Adrenal gland (tissue), 12 donors: ENCODE measurements around the gene CCNQ. TPM values are rescaled to one million over a fixed set of nuclear protein-coding genes. Genes with fewer than 3 reads are reported as not detected.

Experiments used
- DNase-seq, 7 donors: peaks; one replicate each; pipeline ENCODE4 v3.0.0-alpha.2; 2019 to 2020
- H3K27ac ChIP-seq, 5 donors: fragments of 200-600 bp; sonication (generic) in 4 of 5; 1 replicate in 3 of 5; 2 replicates in 2 of 5; pipeline versions ENCODE4 v1.5.1 to v1.8.0; 2016 to 2020; ENCODE audit warnings: mild to moderate bottlenecking in 1 of 5
- H3K27me3 ChIP-seq: fragments of 200-600 bp; 2 replicates; pipeline ENCODE4 v1.8.0; 2021
- H3K36me3 ChIP-seq, 2 donors: fragments of 200-600 bp; replicated peaks in 1 of 2; 1 replicate in 1 of 2; 2 replicates in 1 of 2; pipeline versions ENCODE4 v1.5.1 to v1.8.0; 2018 to 2022
- H3K4me1 ChIP-seq, 2 donors: fragments of 200-600 bp; replicated peaks in 1 of 2; 1 replicate in 1 of 2; 2 replicates in 1 of 2; pipeline versions ENCODE4 v1.5.1 to v1.8.0; 2018 to 2021
- H3K4me3 ChIP-seq, 4 donors: fragments of 200-600 bp; sonication (generic) in 3 of 4; one replicate each; pipeline ENCODE4 v1.5.1; 2016 to 2018
- H3K9me3 ChIP-seq, 3 donors: fragments of 200-600 bp; sonication (generic) in 1 of 3; replicated peaks in 1 of 3; 1 replicate in 2 of 3; 2 replicates in 1 of 3; pipeline versions ENCODE4 v1.5.1 to v1.8.0; 2016 to 2021
- CTCF ChIP-seq, 6 experiments: fragments of 450-650 bp in 4 of 6; fragments of 200-600 bp in 2 of 6; sonication (generic) in 1 of 6; IDR thresholded peaks; 1 replicate in 5 of 6; 2 replicates in 1 of 6; pipeline versions ENCODE4 v1.5.1 to v1.8.0; 2016 to 2021; ENCODE audit warnings: antibody characterized with exemption in 6 of 6, mild to moderate bottlenecking in 2 of 6, moderate library complexity in 1 of 6
- POLR2A ChIP-seq, 2 donors: fragments of 450-650 bp; IDR thresholded peaks; one replicate each; pipeline ENCODE4 v1.6.1; 2017; ENCODE audit warnings: antibody characterized with exemption in 2 of 2, mild to moderate bottlenecking in 2 of 2, moderate library complexity in 1 of 2
- WGBS, 4 donors: extraction: QIAGEN DNeasy Blood & Tissue Kit in 2 of 4; methylation state at CpG; one replicate each; pipeline versions ENCODE4 v1.1.5 to v1.1.7; 2013 to 2017; 5-methylcytosine and 5-hydroxymethylcytosine counted together
- intact Hi-C, 2 donors: fragments of 100-400 bp; cut with DNase I; formaldehyde crosslinking; loops; one replicate each; pipeline versions ENCODE4 v1.14.1 to v1.15.0; 2022 to 2023
- polyA plus RNA-seq, 3 donors: library from polyadenylated mRNA; stranded (reverse); fragments of 200-250 nt in 2 of 3; fragments of 350-450 nt in 1 of 3; fragmentation: Illumina TruSeq in 1 of 3; extraction: RNeasy Lipid Tissue Mini Kit (QIAGEN cat#74804) in 1 of 3; gene quantifications; one replicate each; pipeline ENCODE4 v1.2.3, GENCODE V29; 2013 to 2014
- total RNA-seq, 9 donors: library from RNA; depleted of rRNA in 4 of 9; stranded (reverse); fragments of >200 nt in 4 of 9; fragments of 120-200 nt in 1 of 9; fragmentation: NEBNext Ultra II Directional in 1 of 9; extraction: Animal tissue kit (Norgen Biotek cat#: 25700) in 1 of 9; gene quantifications; one replicate each; pipeline versions ENCODE4 v1.1.0 to v1.2.4, GENCODE V29; 2013 to 2023
- donor health status: healthy with polysubstance abuse.
- donor health status: Bipolar disorder and iron deficiency.
- donor health status: DM: yes; HTN: yes; CAD: no.
- donor health status: DM: no; HTN: no; CAD: no.
- donor health status: DM: no; HTN: no; CAD: no.
- donor health status: DM: yes; HTN: yes; CAD: no.

CCNQ gene
- total and polyA plus RNA-seq, 12 donors: 13.2 to 48.5 (median 24.2) TPM

DNA sequence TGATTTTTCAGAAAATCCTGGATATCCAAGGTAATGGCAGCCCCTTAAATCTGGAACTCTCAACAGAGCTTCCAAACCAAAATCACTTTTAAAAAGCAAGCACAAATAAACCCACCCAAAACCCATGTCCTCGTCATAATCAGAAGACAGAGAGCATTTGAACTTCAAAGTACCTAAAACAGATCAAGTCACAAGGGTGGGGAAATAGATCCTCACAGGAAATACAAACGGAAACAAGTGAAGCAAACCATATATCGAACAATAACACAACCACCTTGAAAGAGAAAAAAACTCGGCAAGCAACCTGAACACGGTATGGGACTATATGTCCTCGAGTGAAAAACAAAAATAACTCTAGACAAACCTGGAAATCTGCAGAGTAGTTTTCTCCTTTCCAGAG lies 15.9 kb upstream of the CCNQ start:
- H3K27me3 ChIP-seq: peaks cover 20% of the 10 kb centered on the region
- 72 to 76% (median 73%) methylated on average over 6 of the region's 6 CpGs for WGBS, 4 donors
- no peak overlapping the region for H3K4me3 ChIP-seq
- H3K9me3 ChIP-seq: no peaks in the 10 kb centered on the region
- H3K36me3 ChIP-seq: no peaks in the 10 kb centered on the region
- intact Hi-C loops: loop anchor here in 1 of 2 donors (5.0 kb wide), 1 partner anchor 32 kb away; the partner anchor contains the start of gene DUSP9
- no peak overlapping the region for H3K27ac ChIP-seq
- no peak for TF ChIP-seq POLR2A (IDR thresholded peaks at IDR 0.05)
- TF ChIP-seq CTCF (IDR thresholded peaks at IDR 0.05): no peak
- DNase-seq: no peak
- no peaks in the 10 kb centered on the region for H3K4me1 ChIP-seq

DNA sequence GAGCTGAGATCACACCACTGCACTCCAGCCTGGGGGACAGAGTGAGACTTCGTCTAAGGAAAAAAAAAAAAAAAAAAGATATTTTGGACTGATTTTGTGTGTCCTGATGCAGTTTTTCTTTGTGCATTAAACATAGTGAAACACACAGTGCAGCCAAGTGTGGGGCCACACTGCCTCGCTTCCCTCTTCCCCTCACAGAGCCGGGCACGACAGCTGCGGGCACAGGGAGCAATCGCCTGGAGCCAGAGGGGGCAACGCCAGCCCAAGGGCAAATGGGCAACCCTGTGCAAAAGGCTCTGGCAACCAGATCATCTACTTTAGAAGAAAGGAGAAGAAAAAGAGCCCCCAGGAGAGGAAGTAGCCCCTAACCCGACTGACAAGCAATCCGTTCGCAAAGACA lies 13.5 kb upstream of the CCNQ start:
- WGBS, 4 donors: 73 to 75% (median 74%) methylated on average over 10 of the region's 10 CpGs
- Histone ChIP-seq H3K9me3 (no peaks in the 10 kb centered on the region), H3K27ac (no peak overlapping the region), H3K27me3 (peaks cover 21% of the 10 kb centered on the region), H3K36me3 (no peaks in the 10 kb centered on the region), H3K4me1 (no peaks in the 10 kb centered on the region), H3K4me3 (no peak overlapping the region)
- intact Hi-C loops: loop anchor here in 1 of 2 donors (5.0 kb wide), 1 partner anchor 35 kb away; the partner anchor contains the start of gene DUSP9
- TF ChIP-seq CTCF (IDR thresholded peaks at IDR 0.05) (no peak), POLR2A (IDR thresholded peaks at IDR 0.05) (no peak)
- DNase-seq: no peak

- Histone ChIP-seq H3K36me3 (no peaks in the 10 kb centered on the region), H3K4me3 (no peak overlapping the region), H3K27me3 (peaks cover 17% of the 10 kb centered on the region), H3K27ac (no peak overlapping the region), H3K9me3 (no peaks in the 10 kb centered on the region), H3K4me1 (no peaks in the 10 kb centered on the region)
- DNase-seq: no peak
- WGBS, 4 donors: 35 to 71% (median 68%) methylated on average over 5 to 14 of the region's 14 CpGs
- intact Hi-C loops: loop anchor here in 1 of 2 donors (5.0 kb wide), 1 partner anchor 36 kb away; the partner anchor contains the start of gene DUSP9
- no peak for TF ChIP-seq POLR2A (IDR thresholded peaks at IDR 0.05)
- TF ChIP-seq CTCF (IDR thresholded peaks at IDR 0.05): no peak
Observed at GRCh38 chrX:153611298-153612095, 12.6 kb upstream of the CCNQ start.

DNA sequence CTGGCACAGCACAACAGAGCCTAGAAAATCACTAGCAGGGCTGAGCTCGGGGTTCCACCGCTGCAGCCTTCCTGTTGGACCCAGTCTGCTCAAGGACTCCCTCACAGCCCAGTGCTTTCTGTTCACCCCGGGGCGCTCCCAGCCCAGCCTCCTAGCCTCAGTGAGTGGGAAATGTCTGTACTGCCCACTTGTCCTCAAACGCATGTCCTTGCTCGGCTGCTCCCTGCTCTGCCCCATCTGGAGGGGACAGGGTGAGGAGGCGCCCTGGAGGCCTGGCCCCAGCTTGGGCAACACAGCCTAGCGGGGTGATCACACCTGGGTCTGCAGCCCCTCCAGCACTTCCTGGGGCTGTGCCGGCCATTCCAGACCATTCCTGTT lies 11.9 kb upstream of the CCNQ start:
- no peaks in the 10 kb centered on the region for H3K4me1 ChIP-seq
- WGBS, 4 donors: 58 to 80% (median 71%) methylated on average over 4 to 9 of the region's 9 CpGs
- no peak for TF ChIP-seq CTCF (IDR thresholded peaks at IDR 0.05)
- TF ChIP-seq POLR2A (IDR thresholded peaks at IDR 0.05): no peak
- peaks cover 17% of the 10 kb centered on the region for H3K27me3 ChIP-seq
- no peak for DNase-seq
- H3K36me3 ChIP-seq: no peaks in the 10 kb centered on the region
- intact Hi-C loops: loop anchor here in 1 of 2 donors (5.0 kb wide), 1 partner anchor 36 kb away; the partner anchor contains the start of gene DUSP9
- H3K27ac ChIP-seq: no peak overlapping the region
- no peaks in the 10 kb centered on the region for H3K9me3 ChIP-seq
- H3K4me3 ChIP-seq: no peak overlapping the region
